ENCODE measurements around the gene OVOL3.

The OVOL3 gene

GRCh38 chr19:36150586-36150985 lies 39.6 kb downstream of the OVOL3 start:
- TF ChIP-seq, protein P1, sequence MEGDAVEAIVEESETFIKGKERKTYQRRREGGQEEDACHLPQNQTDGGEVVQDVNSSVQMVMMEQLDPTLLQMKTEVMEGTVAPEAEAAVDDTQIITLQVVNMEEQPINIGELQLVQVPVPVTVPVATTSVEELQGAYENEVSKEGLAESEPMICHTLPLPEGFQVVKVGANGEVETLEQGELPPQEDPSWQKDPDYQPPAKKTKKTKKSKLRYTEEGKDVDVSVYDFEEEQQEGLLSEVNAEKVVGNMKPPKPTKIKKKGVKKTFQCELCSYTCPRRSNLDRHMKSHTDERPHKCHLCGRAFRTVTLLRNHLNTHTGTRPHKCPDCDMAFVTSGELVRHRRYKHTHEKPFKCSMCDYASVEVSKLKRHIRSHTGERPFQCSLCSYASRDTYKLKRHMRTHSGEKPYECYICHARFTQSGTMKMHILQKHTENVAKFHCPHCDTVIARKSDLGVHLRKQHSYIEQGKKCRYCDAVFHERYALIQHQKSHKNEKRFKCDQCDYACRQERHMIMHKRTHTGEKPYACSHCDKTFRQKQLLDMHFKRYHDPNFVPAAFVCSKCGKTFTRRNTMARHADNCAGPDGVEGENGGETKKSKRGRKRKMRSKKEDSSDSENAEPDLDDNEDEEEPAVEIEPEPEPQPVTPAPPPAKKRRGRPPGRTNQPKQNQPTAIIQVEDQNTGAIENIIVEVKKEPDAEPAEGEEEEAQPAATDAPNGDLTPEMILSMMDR (IDR thresholded peaks at IDR 0.05; ENCODE audit: low read depth, low read length) = no peak
- H3K4me3 ChIP-seq (replicated peaks in 1 of 2; ENCODE audit: low read depth in 2 of 2, low read length in 2 of 2) = no peak overlapping the region
- DNase-seq (ENCODE audit: low read depth in 2 of 2) = no peak

DNA sequence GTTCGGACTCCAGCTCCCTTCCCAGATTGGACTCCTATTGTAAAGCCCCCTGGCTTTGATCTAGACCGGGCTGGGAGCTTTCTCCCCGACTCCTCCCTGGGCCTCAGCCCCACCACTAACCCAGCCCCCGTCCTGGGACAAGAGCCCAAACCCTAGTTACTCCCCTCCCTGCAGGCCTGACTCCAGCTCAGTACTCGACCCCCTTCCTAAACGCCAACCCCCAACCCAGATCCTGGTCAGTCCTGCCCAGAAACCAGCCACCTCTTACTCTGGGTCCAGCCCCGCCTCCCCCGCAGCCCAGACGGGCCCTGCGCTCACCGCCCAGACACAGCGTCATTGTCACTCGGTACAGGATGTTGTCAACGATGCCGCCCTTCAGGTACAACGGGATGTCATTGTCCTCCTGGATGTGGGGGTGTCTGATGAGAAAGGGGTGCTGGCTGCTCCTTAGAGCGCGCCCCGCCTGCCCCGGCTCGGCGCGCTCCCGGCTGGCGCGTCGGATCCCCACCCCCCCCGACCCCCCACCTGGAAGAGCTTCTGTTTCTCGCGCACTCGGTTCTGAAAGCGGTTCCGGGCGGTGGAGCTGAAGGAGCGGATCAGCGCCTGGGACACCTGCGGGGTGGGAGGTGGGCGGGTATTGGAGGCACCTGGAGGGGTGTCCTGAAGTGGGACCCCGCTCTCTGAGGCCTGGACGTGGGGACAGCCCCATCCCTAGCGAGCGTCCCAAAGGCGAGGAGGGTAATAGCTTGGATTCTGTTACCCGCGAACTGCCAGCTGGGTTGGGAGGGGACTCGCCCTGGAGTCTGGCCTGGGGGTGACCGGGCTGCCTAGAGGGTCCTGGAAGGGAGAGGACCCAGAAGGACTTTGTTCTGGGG lies 40.4 kb downstream of the OVOL3 start:
- peak; percentile 34 to 42 for DNase-seq (ENCODE audit: low read depth in 2 of 2)
- peak overlapping the region; percentile 51 to 64 for H3K4me3 ChIP-seq (replicated peaks in 1 of 2; ENCODE audit: low read depth in 2 of 2, low read length in 2 of 2)
- TF ChIP-seq, protein P1 (IDR thresholded peaks at IDR 0.05; ENCODE audit: low read depth, low read length) = no peak

DNA sequence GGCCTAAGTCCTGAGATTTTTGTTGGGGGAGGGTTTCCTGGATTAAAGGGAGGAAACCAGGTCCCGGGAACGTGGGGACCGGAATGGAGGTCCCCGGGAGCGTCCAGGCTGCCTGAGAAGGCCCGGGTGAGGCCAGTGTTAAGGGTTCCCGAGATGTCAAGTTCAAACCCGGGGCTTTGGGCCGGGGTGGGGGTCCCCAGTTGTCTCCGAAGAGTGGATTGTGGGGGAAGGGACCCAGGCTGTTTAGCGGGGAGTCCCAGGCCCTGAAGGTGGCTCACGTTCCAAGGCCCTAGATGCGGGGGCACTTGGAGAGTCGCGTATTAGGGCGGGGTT lies 41.0 kb downstream of the OVOL3 start:
- H3K4me3 ChIP-seq (replicated peaks in 1 of 2; ENCODE audit: low read depth in 2 of 2, low read length in 2 of 2) = peak overlapping the region; percentile 51 to 64
- TF ChIP-seq, protein P1 (IDR thresholded peaks at IDR 0.05; ENCODE audit: low read depth, low read length) = no peak
- DNase-seq (ENCODE audit: low read depth in 2 of 2) = peak in 1 of 2 donors; percentile 35

- peak within 1 kb of the TSS; percentile 51 to 64 for H3K4me3 ChIP-seq (replicated peaks in 1 of 2; ENCODE audit: low read depth in 2 of 2, low read length in 2 of 2)
- TF ChIP-seq, protein P1 (IDR thresholded peaks at IDR 0.05; ENCODE audit: low read depth, low read length) = no peak
- peak; percentile 70 for DNase-seq (ENCODE audit: low read depth in 2 of 2)
Observed at GRCh38 chr19:36152352-36153091, 41.6 kb downstream of the OVOL3 start, which contains the start of gene COX7A1. TSS of gene COX7A1 (minus strand) at chr19:36152447. CDS start at chr19:36152407, 40 bp downstream.

- no peak for DNase-seq (ENCODE audit: low read depth in 2 of 2)
- TF ChIP-seq, protein P1 (IDR thresholded peaks at IDR 0.05; ENCODE audit: low read depth, low read length) = no peak
- peak overlapping the region in 1 of 2 donors; percentile 64 for H3K4me3 ChIP-seq (replicated peaks in 1 of 2; ENCODE audit: low read depth in 2 of 2, low read length in 2 of 2)
Observed at GRCh38 chr19:36153126-36153525, 42.2 kb downstream of the OVOL3 start.

GRCh38 chr19:36160821-36161596 lies 50.1 kb downstream of the OVOL3 start:
- DNase-seq (ENCODE audit: low read depth in 2 of 2) = no peak
- H3K4me3 ChIP-seq (replicated peaks in 1 of 2; ENCODE audit: low read depth in 2 of 2, low read length in 2 of 2) = no peak overlapping the region
- TF ChIP-seq, protein P1 (IDR thresholded peaks at IDR 0.05; ENCODE audit: low read depth, low read length) = no peak

Measured in cardiac fibroblast (primary cell).